B cell (primary cell): Measurements from ENCODE around the gene SGCD.

Experiments used
- EZH2 ChIP-seq: IDR thresholded peaks from 2 replicates; pipeline ENCODE4 v1.6.1; 2012; ENCODE audit warnings: borderline replicate concordance, low read depth, mild to moderate bottlenecking, moderate library complexity, low read length; ENCODE audit not compliant: insufficient read depth, poor library complexity, severe bottlenecking
- TF ChIP-seq, protein P1 (sequence below): fragments of 200-600 bp; IDR thresholded peaks from one replicate; pipeline ENCODE4 v1.8.0; 2022; ENCODE audit warnings: antibody characterized with exemption, mild to moderate bottlenecking

DNA sequence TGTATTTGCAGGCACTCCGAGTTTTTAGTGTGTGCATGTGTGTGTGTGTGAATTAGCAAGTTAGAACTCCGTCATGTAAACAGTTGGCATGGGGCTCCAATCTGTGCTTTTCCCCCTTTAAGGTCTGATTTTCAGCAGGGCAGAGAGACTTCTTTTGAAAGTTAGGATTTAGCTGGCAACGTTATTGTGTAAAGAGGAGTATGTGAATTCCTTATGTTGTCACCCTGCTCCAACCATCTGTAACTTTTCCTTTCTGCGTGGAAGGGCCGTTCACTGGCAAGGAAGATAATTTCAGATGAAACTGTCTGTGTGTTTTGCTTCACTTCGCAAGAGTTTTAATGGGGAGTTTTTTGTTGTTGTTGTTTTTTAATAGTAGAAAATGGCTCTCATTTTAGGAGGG lies 332 bp downstream of the SGCD start:
- TF ChIP-seq, protein P1, sequence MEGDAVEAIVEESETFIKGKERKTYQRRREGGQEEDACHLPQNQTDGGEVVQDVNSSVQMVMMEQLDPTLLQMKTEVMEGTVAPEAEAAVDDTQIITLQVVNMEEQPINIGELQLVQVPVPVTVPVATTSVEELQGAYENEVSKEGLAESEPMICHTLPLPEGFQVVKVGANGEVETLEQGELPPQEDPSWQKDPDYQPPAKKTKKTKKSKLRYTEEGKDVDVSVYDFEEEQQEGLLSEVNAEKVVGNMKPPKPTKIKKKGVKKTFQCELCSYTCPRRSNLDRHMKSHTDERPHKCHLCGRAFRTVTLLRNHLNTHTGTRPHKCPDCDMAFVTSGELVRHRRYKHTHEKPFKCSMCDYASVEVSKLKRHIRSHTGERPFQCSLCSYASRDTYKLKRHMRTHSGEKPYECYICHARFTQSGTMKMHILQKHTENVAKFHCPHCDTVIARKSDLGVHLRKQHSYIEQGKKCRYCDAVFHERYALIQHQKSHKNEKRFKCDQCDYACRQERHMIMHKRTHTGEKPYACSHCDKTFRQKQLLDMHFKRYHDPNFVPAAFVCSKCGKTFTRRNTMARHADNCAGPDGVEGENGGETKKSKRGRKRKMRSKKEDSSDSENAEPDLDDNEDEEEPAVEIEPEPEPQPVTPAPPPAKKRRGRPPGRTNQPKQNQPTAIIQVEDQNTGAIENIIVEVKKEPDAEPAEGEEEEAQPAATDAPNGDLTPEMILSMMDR = no peak
- TF ChIP-seq EZH2 = no peak
